NCI-H1105 treated with DMSO at 0.1 percent for 48 hours (cell line): ENCODE measurements around the gene NPTXR.
"Not testable (repeated sequence)": the region's sequence is repeated elsewhere in the genome, so short reads cannot be mapped to it uniquely, and the experiment has no call there.

Experiments used
- DNase-seq: peaks from one replicate; lab custom pipeline; 2025; lab: John Stamatoyannopoulos, UW

NPTXR gene

GRCh38 chr22:38831166-38831945, 12.5 kb downstream of the NPTXR start:
- DNase-seq, result no peak

- no peak for DNase-seq
These were observed 13.1 kb downstream of the NPTXR start for GRCh38 chr22:38830845-38831108.

GRCh38 chr22:38830026-38830844, 13.6 kb downstream of the NPTXR start:
- no peak for DNase-seq

- DNase-seq, result no peak
These were observed 14.3 kb downstream of the NPTXR start for GRCh38 chr22:38829485-38829884.

- no peak for DNase-seq
These were observed 15.1 kb downstream of the NPTXR start for GRCh38 chr22:38828616-38829205.

- no peak for DNase-seq
These were observed 15.6 kb downstream of the NPTXR start for GRCh38 chr22:38828191-38828590.

- DNase-seq, result no peak
These were observed 16.3 kb downstream of the NPTXR start for GRCh38 chr22:38827510-38827909.

- DNase-seq, result no peak
These were observed 17.0 kb downstream of the NPTXR start for GRCh38 chr22:38826801-38827200.

GRCh38 chr22:38826386-38826785, 17.4 kb downstream of the NPTXR start:
- DNase-seq, result no peak

GRCh38 chr22:38824585-38824984, 19.2 kb downstream of the NPTXR start:
- DNase-seq, result no peak

- DNase-seq, result no peak
These were observed 20.2 kb downstream of the NPTXR start for GRCh38 chr22:38823637-38824036.

GRCh38 chr22:38823076-38823475, 20.8 kb downstream of the NPTXR start:
- no peak for DNase-seq

GRCh38 chr22:38820020-38820419, 23.8 kb downstream of the NPTXR start:
- DNase-seq, result peak; percentile 64

GRCh38 chr22:38819387-38819940, 24.4 kb downstream of the NPTXR start:
- DNase-seq, result no peak

- no peak for DNase-seq
These were observed 26.6 kb downstream of the NPTXR start for GRCh38 chr22:38817196-38817595.

GRCh38 chr22:38815842-38816241, 28.0 kb downstream of the NPTXR start:
- no peak for DNase-seq

- DNase-seq, result no peak
These were observed 32.6 kb downstream of the NPTXR start for GRCh38 chr22:38811241-38811640.

- DNase-seq, result not testable (repeated sequence)
These were observed 38.7 kb downstream of the NPTXR start for GRCh38 chr22:38805041-38805593.

GRCh38 chr22:38802671-38803121, 41.1 kb downstream of the NPTXR start:
- no peak for DNase-seq

GRCh38 chr22:38799265-38800002, 44.4 kb downstream of the NPTXR start:
- DNase-seq, result peak; percentile 5

GRCh38 chr22:38798496-38798895, 45.3 kb downstream of the NPTXR start:
- no peak for DNase-seq
